ENCODE measurements around the gene TRIO.

GRCh38 chr5:14521748-14522147 is 378.6 kb downstream of the TRIO start:
- no peak for TF ChIP-seq CTCF (IDR thresholded peaks at IDR 0.05)
- no peak for TF ChIP-seq POLR2A (IDR thresholded peaks at IDR 0.05)
